SK-N-MC (cell line): ENCODE measurements around the gene NOX4.

ENCODE experiments used
- EZH2 ChIP-seq: fragments of 200-600 bp; sonication (generic); IDR thresholded peaks from one replicate; pipeline ENCODE4 v1.6.1; 2017; ENCODE audit warnings: antibody characterized with exemption
- POLR2AphosphoS5 ChIP-seq: IDR thresholded peaks from 2 replicates; pipeline ENCODE4 v1.6.1; 2012; ENCODE audit warnings: mild to moderate bottlenecking, low read depth, low read length, borderline replicate concordance

DNA sequence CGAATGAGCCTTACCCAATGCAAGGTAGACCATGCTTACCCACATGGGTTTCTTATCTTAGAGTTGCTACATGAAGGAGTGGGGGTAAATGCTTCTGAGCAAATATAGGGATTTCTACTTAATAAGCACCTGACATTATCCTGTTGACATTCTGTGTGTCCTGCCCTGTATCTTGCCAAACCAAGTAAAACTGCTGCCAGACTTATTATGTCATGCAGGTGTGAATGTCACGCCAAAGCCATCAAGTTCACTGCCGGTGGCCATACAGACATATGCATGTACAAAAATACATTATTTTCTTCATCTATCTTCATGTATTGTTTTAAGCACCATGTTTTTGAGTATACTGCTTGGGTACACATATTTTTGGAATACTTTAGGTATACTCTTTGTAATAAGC is 70.2 kb downstream of the NOX4 start:
- TF ChIP-seq EZH2 (no peak), POLR2AphosphoS5 (no peak)
